ENCODE measurements around the gene ZFP62. TPM values are rescaled to one million over a fixed set of nuclear protein-coding genes. Genes with fewer than 3 reads are reported as not detected.

Gene ZFP62
- total and polyA plus RNA-seq, 2 of the 8 experiments (the other 6 are each of a cell fraction or from before 2014, with no cell fraction given), result 9.3 to 38.5 TPM

DNA sequence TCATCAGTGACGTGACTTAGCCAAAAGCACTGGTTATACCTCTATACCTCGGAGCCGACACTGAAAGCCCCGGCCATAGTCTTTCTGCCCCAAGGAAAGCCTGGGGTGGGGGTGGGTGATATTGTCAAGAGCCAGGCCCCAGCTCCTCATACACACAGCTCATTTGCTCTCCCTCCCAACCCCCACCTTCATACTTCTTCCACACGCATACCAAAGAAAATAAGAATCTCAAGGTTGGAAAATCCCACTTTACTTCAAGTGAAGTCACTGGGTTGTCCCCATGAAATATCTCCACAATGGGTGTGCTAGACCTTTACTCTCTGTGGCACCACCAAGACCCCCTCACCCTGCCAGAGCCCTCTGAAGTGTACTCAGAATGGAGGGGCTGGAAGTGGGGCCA lies 31.4 kb downstream of the ZFP62 start (continued):
- TF ChIP-seq BRCA1 (IDR thresholded peaks at IDR 0.05; ENCODE audit: low read depth, low read length) (no peak), GTF2F1 (IDR thresholded peaks at IDR 0.05; ENCODE audit: borderline replicate concordance, low read depth, low read length) (no peak)
- TF ChIP-seq, protein P1, sequence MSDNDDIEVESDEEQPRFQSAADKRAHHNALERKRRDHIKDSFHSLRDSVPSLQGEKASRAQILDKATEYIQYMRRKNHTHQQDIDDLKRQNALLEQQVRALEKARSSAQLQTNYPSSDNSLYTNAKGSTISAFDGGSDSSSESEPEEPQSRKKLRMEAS (IDR thresholded peaks at IDR 0.05), result no peak

Measured in H1 (cell line).